ENCODE results near the gene PRSS22.

The PRSS22 gene

GRCh38 chr16:2904100-2904921 is 46.3 kb upstream of the PRSS22 start:
- H3K36me3 Mint-ChIP-seq (ENCODE audit: low read depth): peaks cover 4% of the 10 kb centered on the region
- H3K4me1 Mint-ChIP-seq: peaks cover 13% of the 10 kb centered on the region
- H3K9me3 Mint-ChIP-seq: no peaks in the 10 kb centered on the region
- peak overlapping the region; percentile 62 to 92 (median 87) for H3K27ac Mint-ChIP-seq
- TF ChIP-seq CTCF (IDR thresholded peaks at IDR 0.05; ENCODE audit: unreplicated experiment in 3 of 3): peak; percentile 96 to 98 (median 96)
- peak overlapping the region; percentile 93 to 99 (median 97) for H3K4me3 Mint-ChIP-seq
- H3K27me3 Mint-ChIP-seq (ENCODE audit: low read depth): no peaks in the 10 kb centered on the region

GRCh38 chr16:2902337-2903130 is 44.6 kb upstream of the PRSS22 start:
- TF ChIP-seq CTCF (IDR thresholded peaks at IDR 0.05; ENCODE audit: unreplicated experiment in 3 of 3): no peak
- peak overlapping the region in 2 of 3 experiments; percentile 71 to 72 for H3K4me3 Mint-ChIP-seq
- no peaks in the 10 kb centered on the region for H3K27me3 Mint-ChIP-seq (ENCODE audit: low read depth)
- H3K27ac Mint-ChIP-seq: no peak overlapping the region
- peaks cover 13% of the 10 kb centered on the region for H3K4me1 Mint-ChIP-seq
- peaks cover 4% of the 10 kb centered on the region for H3K36me3 Mint-ChIP-seq (ENCODE audit: low read depth)
- no peaks in the 10 kb centered on the region for H3K9me3 Mint-ChIP-seq

GRCh38 chr16:2900526-2901075 is 42.6 kb upstream of the PRSS22 start:
- Mint-ChIP-seq H3K36me3 (ENCODE audit: low read depth) (peaks cover 4% of the 10 kb centered on the region), H3K4me3 (no peak overlapping the region), H3K27ac (no peak overlapping the region), H3K27me3 (ENCODE audit: low read depth) (no peaks in the 10 kb centered on the region), H3K9me3 (no peaks in the 10 kb centered on the region), H3K4me1 (peaks cover 6% of the 10 kb centered on the region)
- no peak for TF ChIP-seq CTCF (IDR thresholded peaks at IDR 0.05; ENCODE audit: unreplicated experiment in 3 of 3)

- H3K9me3 Mint-ChIP-seq: no peaks in the 10 kb centered on the region
These were observed 41.6 kb upstream of the PRSS22 start for GRCh38 chr16:2899564-2900072.

More at GRCh38 chr16:2899564-2900072, 41.6 kb upstream of the PRSS22 start:
- Mint-ChIP-seq H3K27me3 (ENCODE audit: low read depth) (no peaks in the 10 kb centered on the region), H3K36me3 (ENCODE audit: low read depth) (peaks cover 4% of the 10 kb centered on the region), H3K4me3 (no peak overlapping the region), H3K27ac (peak overlapping the region in 1 of 3 experiments; percentile 88), H3K4me1 (peaks cover 6% of the 10 kb centered on the region)
- no peak for TF ChIP-seq CTCF (IDR thresholded peaks at IDR 0.05; ENCODE audit: unreplicated experiment in 3 of 3)

All from nephron (organoid).